IPS DF 4.7 (cell line): ENCODE measurements around the gene SRC.

ENCODE experiments used
- DNase-seq: peaks from one replicate; pipeline ENCODE4 v3.0.0-alpha.2; 2013; ENCODE audit warnings: low spot score; ENCODE audit errors: extremely low read depth

Gene SRC

DNA sequence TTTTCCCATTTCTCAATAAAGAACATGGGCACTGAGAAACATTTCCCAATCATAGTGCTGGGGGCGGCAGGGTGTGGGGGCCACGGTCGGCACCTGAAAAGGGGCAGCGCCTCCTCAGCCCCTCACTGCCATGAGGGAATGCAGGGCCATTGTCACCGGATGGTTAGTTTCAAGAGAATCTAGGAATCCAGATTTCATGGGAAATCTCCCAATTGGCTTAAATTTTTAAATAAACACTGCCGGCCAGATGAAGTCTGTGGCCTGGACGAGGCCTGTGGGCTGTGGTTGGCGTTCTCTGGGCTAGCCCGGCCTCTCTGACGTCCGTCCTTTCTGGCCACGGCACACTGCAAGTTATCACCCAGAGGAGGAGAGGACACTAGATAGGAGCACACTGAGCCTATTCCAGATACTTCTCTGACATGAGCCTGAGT is 30.9 kb upstream of the SRC start:
- no peak for DNase-seq

DNA sequence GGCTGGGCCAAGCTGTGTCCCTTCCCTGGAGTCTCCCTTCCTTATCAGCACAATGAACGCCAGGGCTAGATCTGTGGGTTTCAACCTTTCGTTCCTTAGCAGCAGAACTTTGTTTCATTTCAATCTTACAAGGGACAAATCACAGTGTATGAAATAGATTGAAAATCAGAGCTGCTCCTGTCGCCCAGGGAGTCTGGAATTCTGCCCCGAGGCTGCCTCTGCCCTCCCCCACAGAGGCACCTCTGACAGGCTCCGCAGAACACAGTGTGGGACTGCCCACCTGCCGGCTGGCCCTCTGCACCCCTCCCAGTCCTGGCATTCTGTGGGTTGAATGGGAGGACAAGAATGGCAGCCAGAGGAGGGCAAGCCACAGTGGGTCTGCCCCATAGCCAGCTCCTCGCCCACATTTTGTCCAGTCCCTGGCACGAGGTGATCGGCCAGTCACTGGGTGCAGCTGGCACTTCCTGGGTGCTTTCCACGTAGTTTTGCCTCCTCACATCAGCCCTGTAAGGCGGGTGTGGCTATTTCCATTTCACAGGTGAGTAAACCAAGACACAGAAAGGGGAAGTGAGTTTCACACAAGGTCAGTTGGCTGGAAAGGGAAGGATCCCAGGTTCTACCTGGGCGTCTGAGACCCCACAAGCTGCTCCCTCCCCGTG is 30.4 kb upstream of the SRC start:
- DNase-seq = no peak

DNA sequence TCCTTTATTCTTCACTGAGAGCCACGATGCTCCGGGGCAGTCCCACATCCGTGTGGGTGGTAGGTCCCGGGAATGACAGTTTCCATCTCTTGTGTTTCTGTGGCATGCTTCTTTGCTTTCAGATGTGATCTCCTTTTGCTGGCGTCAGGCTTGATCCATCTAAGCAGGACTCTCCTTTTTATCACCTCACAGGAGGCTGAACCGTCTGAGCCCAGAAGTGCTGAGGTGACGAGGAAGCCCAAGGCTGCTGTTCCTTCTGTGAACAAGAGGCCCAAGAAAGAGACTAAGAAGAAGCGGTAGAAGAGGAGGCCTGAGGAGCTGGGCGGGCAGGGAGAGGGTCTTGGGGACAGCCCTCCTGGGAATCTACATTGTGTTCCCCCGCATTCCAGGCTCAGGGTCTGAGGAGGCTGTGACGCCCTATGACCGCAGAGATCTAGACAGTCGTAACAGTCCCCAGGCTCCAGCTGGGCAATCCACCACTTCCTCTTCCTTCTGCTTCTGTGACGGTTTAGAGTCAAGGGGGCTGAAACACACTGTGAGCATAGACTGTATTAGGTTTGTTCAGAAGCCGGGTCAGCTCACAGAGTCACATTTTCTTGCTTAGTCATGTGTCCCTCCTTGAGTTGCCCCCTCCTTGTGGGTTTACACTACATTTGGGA is 29.7 kb upstream of the SRC start:
- no peak for DNase-seq

DNA sequence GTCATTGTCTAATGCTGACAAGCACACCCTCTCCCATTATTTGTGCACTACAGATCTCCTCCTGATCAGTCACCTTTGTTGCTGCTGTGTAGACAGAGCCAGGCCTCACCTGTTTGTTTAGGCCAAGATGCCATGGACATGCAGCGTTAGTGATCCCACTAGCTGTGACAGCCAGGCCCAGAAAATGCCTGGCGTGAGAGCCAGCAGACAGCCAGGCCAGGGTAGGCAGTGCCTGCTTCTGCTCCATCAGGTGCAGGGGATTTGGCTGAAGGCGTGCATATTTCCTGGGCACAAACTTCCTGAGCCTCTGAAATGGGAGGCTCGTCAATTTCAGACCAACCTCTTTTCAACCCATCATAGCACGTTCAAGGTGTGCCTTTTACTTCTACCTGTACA is 29.2 kb upstream of the SRC start:
- no peak for DNase-seq

DNA sequence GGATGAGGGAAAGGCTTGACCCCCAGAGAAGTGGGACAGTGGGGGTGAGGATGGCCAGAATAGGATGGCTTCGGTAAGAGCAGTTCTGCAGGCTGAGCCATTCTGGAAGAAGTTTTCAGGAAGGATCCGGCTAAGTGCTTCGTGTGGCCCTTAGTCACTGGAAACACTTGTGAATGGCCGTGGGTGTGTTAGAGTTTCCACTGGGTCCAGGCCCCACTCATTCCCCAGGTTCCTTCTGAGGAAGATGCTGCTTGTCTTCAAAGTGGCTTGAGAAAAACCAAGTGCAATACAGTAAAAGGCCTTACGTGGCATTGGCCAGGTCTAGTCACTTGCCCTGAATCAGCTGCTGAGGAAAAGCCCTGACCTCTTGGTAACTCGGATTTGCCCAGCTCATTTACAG is 28.6 kb upstream of the SRC start:
- no peak for DNase-seq

DNA sequence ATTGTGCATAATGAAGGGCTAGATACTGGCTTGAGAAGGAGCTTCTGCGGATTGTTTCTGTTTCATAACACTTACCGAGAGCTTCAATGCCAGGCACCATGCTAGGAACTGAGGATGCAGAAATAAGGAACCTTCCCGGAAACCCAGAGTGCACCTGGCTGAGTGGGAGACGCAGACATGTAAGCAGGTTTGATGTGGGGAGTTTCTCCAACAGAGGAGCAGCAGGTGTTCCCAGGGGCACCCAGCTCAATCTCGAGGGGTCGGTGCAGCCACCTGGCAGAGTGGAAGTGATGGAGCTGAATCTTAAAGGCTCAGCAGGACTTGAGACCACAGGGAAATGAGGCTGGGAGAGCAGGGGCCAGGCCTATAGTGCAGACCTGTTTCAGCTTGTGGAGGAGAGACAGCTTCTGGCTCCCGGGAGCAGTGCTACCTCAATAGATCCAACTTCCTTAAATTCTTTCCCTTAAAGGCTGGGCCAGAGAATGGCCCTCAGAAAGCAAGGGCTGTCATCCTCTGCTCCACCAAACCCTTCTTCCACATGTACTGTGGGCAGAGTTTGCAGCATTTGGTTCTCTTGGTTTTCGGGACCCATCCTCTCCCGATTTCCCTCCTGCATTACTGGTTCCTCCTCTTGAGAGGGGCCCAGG is 27.8 kb upstream of the SRC start:
- no peak for DNase-seq

DNA sequence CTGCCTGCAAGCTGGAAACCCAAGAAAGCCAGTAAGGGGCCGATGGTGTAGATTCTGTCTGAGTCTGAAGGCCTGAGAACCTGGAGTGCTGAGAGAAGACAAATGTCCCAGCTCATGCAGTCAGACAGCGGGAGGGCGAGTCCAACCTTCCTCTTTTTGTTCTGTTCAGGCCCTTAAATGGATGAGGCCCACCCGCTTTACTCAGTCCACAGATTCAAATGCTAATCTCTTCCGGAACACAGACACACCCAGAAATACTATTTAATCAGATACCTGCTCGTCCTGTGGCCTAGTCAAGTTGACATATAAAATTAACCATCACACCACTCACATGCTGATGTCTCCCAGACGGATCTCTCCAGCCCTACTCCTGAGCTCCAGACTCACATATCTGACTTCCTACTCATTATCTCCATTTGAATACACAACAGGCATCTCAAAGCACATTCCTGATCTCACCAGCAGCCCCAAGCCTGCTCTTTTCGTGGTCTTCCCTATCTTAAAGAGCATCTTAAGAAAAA is 26.7 kb upstream of the SRC start:
- DNase-seq = no peak

DNA sequence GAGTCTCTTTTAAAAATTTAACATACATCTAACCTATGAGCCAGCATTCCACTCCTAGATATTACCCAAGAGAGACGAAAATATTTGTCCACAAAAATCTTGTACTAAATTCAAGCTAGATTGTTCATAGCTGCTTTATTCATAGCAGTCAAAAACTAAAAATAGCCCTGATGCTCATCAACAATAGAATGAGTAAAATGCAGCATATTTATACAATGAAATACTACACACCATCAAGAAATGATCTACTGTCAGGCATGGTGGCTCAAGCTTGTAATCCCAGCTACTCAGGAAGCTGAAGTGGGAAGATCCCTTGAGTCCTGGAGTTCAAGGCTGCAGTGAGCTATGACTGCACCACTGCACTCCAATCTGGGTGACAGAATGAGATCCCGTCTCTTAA is 22.0 kb upstream of the SRC start:
- no peak for DNase-seq

DNA sequence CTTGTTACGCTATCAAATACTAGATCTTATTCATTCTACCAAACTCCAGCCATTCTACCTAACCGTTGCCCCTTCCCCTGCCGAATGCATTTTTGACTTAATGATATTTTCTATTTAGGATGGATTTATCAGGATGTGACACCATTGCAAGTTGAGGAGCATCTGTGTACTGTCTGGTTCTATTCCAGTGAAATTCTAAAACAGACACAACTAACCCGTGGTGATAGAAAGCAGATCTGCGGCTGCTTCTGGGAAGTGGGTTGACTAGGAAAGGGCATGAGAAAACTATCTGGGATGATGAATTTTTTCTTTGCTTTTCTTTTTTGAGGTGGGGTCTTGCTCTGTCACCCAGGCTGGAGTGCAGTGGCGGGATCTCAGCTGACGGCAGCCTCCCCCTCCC is 20.7 kb upstream of the SRC start:
- DNase-seq = no peak

DNA sequence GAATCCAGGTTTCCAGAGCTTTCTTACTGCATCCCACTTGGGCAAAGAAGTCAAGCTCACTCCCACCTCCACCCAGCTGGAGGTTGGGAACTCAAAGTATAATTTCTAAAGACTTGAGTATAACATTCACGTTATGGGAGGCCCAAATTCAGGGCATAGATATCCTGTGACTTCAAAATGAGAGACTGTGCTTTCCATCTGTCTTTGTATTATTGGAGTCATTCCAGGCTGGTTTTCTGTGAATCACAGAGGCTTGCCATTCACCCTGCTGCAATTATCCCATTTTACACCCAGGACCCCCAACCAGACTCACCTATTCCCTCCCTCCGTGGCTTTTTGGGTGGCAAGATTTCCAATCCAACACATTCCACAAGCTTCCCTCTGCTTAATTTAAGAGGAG is 19.3 kb upstream of the SRC start:
- no peak for DNase-seq

DNA sequence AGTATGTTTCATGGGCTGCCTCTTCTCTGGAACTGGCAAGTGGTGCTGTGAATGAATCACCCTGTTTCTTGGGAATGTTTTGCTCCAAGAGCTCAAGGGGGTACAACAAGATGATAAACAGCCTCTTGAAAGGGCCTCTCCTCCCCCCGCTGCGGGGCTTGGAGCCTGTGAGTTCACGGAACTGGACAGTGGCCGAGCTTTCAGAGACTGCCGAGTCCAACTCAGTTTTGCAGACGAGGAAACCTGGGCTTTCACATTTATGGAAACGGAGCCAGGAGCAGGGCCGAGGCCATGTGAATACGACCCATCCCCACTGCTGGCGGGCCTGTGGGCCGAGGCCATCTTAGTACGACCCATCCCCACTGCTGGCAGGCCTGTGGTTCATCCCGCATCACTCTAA is 18.2 kb upstream of the SRC start:
- no peak for DNase-seq

DNA sequence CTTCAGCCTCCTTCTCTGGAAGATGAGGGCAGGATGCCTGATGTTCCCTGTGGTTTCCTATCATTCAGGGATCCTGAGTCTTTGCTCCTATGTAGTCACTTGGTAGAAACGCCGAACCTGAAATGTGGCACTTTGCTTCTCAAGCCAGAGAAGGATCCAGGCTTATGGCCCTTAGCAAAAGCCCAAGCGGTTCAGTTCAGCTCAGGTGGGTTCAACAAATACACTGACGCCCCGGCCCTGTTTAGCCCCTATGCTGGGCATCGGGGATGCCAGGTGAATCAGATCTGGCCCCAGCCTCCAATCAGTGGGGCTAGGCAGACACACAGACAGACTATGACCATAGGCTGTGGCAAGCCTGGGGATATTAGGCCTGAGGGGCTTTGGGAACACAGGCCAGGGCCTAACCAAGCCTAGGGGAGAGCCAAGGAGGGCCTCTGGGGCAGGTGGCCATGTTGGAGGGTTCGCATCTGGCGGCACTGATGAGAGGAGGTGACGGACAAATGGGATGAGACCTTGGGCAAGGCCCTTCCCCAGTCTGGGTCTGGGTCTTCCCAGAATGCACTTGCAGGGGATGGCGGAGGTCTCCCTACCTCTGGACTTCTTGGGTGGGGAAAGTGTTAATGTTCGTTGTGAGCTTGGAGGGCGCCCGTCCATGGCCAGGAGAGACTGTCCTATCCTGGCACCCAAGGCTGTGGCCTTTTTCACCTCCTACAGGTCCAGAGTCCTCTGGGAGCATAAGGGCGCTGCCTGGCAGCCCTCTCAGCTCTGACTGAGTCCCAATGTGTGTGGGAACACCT is 17.6 kb upstream of the SRC start:
- DNase-seq = no peak

DNA sequence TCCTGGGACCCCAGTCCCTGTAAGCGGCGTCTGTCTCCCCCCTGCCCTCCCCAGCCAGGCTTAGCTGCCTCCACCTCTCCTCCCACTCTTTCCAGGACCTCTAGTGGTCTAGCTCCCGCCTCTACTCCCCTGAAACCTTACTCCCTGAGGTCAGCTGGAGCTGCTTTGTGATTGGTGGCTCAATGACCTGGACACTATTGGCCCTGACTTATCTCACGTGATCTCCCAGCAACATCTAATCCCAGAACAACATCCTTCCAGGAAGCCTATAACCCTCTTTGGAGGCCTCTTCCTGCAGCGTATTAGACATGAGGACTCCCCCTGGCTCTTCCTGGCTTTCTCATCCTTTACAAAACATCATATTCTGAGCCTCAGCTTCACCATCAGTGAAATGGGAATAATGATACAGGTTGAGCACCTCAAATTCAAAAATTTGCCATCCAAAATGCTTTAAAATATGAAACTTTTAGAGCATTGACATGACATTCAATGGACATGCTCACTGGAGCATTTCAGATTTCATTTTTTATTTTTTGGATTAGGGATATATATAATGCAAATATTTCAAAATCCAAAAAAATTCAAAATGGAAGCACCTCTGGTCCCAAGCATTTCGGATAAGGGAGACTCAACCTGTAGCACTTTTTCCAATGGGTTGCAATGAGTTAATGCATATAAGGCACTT is 16.3 kb upstream of the SRC start:
- no peak for DNase-seq

DNA sequence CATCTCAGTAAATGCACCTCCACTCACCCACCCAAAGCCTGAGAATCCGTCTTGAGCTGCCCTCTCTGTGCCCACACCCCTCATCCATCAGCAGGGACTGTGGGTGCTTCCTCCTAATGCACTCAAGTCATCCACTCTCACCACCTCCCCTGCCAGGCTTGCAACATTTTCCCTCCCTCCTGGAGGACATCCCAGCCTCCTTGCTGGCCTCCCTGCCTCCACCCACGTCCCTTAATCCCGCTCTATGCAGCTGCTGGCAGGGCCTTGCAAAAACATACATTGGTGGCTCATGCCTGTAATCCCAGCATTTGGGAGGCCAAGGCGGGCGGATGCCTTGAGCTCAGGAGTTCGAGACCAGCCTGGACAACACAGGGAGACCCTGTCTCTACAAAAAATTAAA is 15.6 kb upstream of the SRC start:
- DNase-seq = no peak

DNA sequence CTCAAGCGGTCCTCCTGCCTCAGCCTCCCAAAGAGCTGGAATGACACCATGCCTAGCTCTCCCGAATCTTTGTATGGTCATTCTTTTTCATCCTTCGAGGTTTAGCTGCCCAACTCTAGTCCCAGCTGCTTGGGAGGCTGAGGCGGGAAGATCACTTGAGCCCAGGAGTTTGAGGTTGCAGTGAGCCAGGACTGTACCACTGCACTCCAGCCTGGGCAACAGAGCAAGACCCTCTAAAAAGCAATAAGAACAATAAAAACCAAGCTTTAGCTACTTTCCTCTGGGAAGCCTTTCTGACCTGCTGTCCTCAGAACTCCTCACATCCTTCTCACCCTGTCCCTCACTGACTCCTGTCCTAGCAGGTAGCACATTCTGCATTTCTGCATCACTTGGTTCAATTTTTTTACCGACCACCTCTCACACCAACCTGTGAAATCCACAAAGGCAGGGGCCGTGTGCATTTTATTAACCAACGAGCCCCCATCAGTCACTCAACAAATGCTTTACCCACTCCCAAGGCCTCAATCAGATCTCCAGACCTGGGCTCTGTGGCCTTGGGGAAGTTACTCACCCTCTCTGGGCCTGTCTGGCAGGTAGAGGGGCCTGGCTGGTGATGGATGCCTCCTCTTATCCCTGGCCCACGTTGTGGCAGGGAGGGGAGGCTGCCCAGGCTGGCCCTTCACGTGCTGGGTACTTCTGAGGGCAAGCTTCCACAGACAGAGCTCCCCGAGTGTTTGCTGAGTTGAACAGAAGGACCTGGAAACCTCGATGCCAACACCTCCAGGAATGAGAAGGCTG is 14.7 kb upstream of the SRC start:
- DNase-seq = no peak

DNA sequence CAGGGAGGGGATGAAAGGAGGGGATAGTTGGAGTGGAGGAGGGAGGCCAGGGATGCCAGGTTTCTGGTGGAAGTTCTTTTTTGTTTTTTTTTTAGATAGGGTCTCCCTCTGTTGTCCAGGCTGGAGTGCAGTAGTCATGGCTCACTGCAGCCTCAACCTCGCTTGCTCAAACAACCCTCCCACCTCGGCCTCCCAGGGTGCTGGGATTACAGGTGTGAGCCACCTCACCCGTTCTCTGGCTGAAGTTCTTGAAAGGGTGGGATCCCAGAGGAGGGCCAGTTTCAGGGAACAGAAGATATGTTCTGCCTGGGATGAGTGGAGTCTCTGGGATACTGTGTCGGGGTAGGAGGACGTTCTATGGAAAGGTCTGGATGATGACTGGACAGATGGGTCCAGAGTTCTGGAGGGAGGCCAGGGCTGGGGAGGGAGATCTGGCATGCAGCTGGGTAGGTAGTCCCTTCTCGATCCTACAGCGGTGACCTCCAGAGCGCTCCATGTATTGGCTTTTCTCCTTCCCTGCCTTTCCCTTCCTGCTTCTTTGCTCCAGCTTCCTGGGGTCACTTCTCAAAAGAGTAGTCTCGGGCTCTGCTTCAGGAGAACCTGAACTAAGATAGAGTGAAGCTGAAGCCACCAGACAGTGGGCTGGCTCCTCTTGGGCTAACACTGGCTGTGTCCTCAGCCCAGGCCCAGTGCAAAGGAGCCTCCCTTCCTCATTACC is 12.7 kb upstream of the SRC start:
- no peak for DNase-seq

DNA sequence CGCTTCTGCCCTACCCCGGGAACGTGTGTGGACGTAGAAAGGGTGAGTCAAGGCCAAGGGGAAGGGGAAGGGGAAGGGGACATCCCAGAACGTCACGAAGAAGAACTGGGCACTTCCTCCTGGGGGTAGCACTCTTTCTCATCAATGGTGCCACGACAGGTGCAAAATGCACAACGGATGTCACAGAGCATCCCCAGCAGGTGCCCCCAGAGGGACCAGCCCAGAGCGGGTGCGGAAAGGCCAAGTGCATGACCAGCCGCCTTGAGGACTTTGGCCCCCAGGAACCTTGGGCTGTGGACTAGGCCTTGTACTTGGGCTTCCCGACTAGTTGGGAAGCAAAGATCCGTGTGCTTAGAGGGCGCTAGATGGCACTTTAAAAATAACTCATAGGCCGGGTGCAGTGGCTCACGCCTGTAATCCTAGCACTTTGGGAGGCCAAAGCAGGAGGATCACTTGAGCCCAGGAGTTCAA is 12.1 kb upstream of the SRC start:
- DNase-seq = no peak

DNA sequence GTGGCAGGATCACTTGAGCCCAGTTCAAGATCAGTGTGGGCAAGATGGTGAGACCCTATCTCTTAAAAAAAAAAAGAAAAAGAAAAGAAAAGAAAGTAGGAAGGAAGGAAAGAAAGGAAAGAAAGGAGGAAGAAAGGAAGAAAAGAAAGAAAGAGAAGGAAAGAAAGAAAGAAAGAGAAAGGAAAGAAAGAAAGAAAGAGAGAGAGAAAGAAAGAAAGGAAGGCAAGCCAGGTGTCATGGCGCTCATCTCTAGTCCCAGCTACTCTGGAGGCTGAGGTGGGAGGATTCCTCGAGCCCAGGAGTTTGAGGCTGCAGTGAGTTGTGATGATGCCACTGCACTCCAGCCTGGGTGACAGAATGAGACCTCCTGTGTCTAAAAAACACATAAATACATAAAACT is 11.5 kb upstream of the SRC start:
- no peak for DNase-seq

DNA sequence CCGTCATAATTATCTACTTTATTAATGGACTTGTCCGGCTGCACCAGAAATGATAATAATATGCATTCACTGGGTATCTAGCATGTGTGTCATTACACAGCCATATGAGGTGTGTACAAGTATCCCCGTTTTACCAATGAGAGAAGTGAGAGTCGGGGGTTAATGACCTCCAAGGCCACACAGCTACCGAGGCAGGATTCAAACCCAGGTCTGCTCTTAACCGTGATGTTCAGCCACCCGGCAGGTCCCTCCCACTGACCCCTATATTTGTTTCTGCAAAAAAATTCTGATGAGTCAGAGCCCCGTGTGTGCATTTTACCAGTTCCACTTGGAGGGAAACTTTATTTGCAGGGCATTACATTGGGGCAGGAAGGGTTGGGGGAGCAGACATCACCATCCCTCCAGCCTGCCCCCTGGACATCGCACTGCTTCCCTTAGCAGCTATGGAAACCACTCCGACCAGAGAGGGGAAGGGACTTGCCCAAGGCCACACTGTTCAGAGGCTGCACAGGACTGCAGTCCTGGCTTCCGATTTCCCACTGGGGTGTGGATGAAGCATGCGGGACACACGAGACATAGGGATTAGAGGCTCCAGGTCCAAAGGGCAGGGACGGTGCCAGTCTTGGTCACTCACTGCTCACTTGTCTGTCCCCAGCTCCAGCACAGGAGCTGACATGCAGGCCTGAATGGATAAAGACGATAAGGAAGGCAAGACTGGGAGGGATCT is 10.1 kb upstream of the SRC start:
- no peak for DNase-seq
